Urinary bladder (tissue), 4 donors: ENCODE measurements around the gene LRRC3. TPM values are rescaled to one million over a fixed set of nuclear protein-coding genes. Genes with fewer than 3 reads are reported as not detected.

ENCODE experiments used
- DNase-seq: peaks from one replicate; pipeline ENCODE4 v3.0.0-alpha.2; 2015; ENCODE audit errors: extremely low spot score
- H3K27ac ChIP-seq: one replicate; pipeline ENCODE4 v1.5.1; 2013; ENCODE audit warnings: low read depth, mild to moderate bottlenecking, moderate library complexity
- H3K36me3 ChIP-seq: one replicate; pipeline ENCODE4 v1.6.1; 2013; ENCODE audit warnings: mild to moderate bottlenecking, moderate library complexity; ENCODE audit not compliant: insufficient read depth
- H3K4me1 ChIP-seq: one replicate; pipeline ENCODE4 v1.6.1; 2013; ENCODE audit warnings: mild to moderate bottlenecking, moderate library complexity; ENCODE audit not compliant: insufficient read depth
- H3K4me3 ChIP-seq: one replicate; pipeline ENCODE4 v1.5.1; 2013; ENCODE audit warnings: low read depth, low read length
- WGBS: extraction: QIAGEN DNeasy Blood & Tissue Kit; methylation state at CpG from one replicate; pipeline ENCODE4 v1.1.7; 2013; 5-methylcytosine and 5-hydroxymethylcytosine counted together
- polyA plus RNA-seq: library from polyadenylated mRNA; stranded (reverse); fragments of 200-250 nt; gene quantifications from one replicate; pipeline ENCODE4 v1.2.3, GENCODE V29; 2013
- total RNA-seq: library from RNA; depleted of rRNA; stranded (reverse); fragments of >200 nt; gene quantifications from one replicate; pipeline ENCODE4 v1.2.3, GENCODE V29; 2014
- donor health status: healthy with polysubstance abuse.
- donor health status: healthy.

Gene LRRC3
- total and polyA plus RNA-seq, 2 donors = 1.5 to 4.1 TPM

- WGBS = 93% methylated on average over 8 of the region's 8 CpGs
- H3K4me3 ChIP-seq = no peak overlapping the region
- no peaks in the 10 kb centered on the region for H3K36me3 ChIP-seq
- DNase-seq = no peak
- no peaks in the 10 kb centered on the region for H3K4me1 ChIP-seq
- no peak overlapping the region for H3K27ac ChIP-seq
Observed at GRCh38 chr21:44418876-44419230, 36.5 kb upstream of the LRRC3 start.

DNA sequence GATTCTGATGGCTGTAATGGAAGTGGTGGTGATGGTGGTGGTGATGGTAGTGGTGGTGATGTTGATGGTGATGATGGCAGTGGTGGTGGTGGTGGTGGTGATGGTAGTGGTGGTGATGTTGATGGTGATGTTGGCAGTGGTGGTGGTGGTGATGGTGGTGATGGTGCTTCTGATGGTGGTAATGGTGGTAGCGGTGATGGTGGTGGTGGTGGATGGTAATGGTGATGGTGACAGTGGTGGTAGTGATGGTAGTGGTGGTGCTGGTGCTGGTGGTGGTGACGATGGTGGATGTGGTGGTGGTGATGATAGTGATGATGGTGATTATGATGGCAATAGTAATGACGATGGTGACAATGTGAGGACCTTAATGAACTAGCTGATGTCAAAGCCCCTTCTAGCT lies 35.6 kb upstream of the LRRC3 start:
- no peak overlapping the region for H3K27ac ChIP-seq
- no peaks in the 10 kb centered on the region for H3K36me3 ChIP-seq
- 98% methylated on average over 3 of the region's 3 CpGs for WGBS
- H3K4me3 ChIP-seq = no peak overlapping the region
- H3K4me1 ChIP-seq = no peaks in the 10 kb centered on the region
- no peak for DNase-seq

DNA sequence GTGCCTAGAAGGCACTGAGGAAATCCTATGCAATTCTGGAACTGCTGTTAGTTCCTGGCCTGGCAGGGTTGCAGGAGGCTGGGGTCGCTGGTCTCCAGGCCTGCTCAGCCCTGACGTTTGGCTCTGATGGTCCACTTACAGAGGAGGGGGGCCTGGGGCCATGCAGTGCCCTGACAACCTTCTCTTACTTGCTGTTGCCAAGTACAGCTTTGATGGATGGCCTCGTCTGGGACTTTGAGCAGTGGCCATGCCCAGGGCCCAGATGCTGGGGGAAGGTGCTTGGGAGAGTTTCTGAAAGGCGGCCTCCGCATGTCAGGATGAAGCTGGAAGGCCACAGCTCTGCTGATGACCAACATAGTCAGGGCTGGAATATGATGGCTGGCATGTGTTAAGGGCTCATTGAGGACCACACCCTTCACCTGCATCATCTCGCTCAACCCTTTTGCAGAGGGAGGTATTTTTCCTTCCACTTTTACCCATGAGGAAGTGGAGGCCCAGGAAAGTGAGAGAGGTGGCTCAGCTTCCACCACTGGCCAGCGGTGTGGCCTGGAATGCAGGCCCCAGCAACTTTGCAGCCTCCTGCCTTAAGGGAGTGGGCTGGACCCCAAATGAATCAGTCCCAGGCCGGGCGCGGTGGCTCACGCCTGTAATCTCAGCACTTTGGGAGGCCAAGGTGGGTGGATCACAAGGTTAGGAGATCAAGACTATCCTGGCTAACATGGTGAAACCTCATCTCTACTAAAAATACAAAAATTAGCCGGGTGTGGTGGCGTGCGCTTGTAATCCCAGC lies 34.7 kb upstream of the LRRC3 start:
- no peak for DNase-seq
- Histone ChIP-seq H3K4me1 (no peaks in the 10 kb centered on the region), H3K4me3 (no peak overlapping the region), H3K36me3 (no peaks in the 10 kb centered on the region), H3K27ac (no peak overlapping the region)
- 91% methylated on average over 14 of the region's 14 CpGs for WGBS

DNA sequence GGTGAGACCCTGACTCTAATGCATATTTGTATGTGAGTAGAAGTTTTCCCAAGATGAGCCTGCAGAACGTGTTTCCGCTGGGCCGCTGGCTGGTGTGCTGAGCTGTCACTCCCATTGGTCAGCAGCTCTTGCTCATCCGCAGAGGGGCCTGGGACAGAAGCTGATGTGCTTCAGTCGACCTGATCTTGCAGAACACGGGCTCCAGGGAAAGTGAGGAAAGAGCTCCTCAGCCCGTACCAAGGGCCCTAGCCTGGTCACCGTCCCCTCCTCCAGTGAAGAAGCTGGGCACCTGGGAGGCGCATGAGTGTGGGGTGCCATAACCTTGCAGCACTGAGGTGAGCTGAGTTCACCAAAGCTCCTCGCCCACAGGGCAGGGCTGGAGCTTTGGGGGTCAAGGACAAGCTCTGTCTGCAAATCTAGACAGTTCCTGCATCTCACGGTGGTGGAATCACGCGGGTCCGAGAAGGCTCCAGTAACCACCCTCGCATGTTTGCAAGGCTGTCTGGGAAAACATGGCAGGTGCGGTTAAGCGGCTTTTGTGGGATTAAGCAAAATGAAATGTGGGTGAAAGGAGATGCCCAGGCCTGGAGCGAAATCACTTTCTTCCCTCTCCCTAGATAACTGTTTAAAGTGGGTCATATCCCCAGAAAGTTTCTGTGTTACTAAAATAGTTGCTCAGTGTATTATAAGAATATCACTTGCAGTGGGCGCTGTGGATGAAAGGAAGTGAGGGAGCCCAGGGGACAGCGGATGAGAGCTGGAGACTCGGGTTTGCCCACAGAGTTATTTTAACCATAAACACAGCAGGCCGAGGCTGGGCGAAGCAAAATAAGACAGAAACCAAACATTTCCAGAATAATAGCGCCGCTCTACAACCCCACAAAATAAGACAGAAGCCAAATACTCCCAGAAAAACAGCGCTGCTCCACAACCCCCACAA lies 33.1 kb upstream of the LRRC3 start:
- H3K36me3 ChIP-seq = no peaks in the 10 kb centered on the region
- 81% methylated on average over 25 of the region's 26 CpGs for WGBS

DNA sequence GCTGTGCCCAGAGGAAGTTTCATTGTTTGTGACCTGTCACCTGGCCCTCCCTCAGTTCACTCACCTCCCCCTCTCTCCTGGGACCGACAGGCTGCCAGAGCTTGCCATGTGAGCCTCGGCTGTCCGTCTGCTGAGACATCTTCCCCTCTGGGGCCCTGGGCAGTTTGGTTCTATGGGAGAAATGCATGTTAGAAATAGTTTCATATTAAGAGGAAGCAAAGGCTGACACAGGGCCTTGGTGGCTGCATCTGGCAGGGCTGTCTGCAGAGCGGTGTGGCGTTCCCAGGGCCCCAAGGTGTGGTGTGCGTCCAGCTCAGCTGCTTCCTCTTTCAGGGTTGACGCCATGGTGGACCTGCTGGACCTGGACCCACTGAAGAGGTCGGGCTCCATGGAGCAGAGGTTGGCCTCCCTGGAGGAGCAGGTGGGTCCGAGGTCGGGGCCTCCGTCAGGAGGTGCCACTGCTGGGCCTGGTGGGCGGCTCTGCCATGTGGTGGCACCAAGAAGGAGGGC lies 31.9 kb upstream of the LRRC3 start:
- Histone ChIP-seq H3K27ac (no peak overlapping the region), H3K4me3 (no peak overlapping the region), H3K36me3 (no peaks in the 10 kb centered on the region), H3K4me1 (no peaks in the 10 kb centered on the region)
- WGBS = 80% methylated on average over 12 of the region's 12 CpGs
- no peak for DNase-seq

More for the DNA sequence above, 33.1 kb upstream of the LRRC3 start:
- Histone ChIP-seq H3K4me3 (no peak overlapping the region), H3K4me1 (no peaks in the 10 kb centered on the region), H3K27ac (no peak overlapping the region)
- DNase-seq = no peak

DNA sequence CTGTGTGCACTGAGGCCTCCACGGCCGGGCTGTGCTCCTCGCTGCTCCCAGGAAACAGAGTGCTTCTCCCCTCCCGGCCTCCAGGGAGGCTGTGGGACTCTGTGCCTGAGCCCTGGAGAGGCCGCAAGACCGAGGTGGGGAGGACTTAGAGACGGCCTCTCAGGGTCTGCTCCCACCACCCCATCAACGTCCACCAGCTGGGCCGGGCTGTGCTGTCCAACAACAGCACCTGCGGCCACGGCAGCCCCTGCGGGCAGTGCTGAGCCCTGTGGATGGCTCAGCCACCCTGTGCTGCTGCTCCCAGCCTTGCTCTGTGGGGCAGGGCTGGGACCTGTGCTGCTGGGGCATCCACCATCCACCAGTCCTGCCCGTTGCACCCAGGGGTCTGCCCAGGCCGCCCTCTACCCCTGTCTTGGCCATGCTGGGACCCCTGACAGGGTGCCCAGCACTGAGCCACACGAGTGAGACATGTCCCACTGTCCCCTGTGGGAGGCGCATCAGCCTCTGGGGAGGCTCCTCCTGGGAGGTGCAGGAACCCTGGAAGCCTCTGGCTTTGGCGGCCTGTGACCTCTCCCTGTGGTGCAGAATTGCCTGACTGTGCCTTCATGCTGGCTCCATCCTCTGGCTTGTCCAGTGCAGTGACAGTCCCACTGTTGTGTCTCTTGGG lies 31.2 kb upstream of the LRRC3 start:
- no peak for DNase-seq

GRCh38 chr21:44424608-44425306 lies 30.6 kb upstream of the LRRC3 start:
- Histone ChIP-seq H3K36me3 (no peaks in the 10 kb centered on the region), H3K4me1 (no peaks in the 10 kb centered on the region), H3K4me3 (no peak overlapping the region), H3K27ac (no peak overlapping the region)
- no peak for DNase-seq
- WGBS = 69% methylated on average over 30 of the region's 30 CpGs

More for the DNA sequence above, 31.2 kb upstream of the LRRC3 start:
- 78% methylated on average over 17 of the region's 17 CpGs for WGBS
- H3K4me1 ChIP-seq = no peaks in the 10 kb centered on the region
- H3K36me3 ChIP-seq = no peaks in the 10 kb centered on the region
- H3K27ac ChIP-seq = no peak overlapping the region
- no peak overlapping the region for H3K4me3 ChIP-seq

DNA sequence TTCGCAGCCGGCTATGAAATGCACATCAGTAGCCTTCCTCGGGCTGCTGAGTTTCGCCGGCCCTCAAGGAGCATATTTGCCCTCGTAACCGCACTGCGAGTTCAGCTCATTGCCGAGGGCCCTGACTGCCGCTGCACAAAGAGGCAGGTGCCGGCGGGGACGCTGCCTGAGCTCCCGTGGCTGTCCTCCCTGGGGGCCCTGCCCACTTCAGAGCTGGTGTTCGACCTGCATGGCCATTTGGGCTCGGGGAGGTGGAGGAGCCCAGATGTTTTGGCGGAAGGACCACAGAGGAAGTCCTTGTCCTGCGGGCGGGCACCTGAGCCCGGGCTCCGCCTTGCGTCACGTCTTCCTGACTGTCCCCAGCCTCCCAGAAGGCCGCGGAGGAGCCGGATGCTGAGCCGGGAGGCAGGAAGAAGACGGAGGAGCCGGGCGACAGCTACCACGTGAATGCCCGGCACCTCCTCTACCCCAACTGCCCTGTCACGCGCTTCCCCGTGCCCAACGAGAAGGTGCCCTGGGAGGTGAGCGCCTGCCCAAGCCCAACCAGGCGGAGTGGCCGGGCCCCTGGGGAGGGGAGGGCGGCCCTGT lies 29.9 kb upstream of the LRRC3 start:
- H3K36me3 ChIP-seq = no peaks in the 10 kb centered on the region
- no peaks in the 10 kb centered on the region for H3K4me1 ChIP-seq
- no peak overlapping the region for H3K27ac ChIP-seq
- DNase-seq = no peak
- WGBS = 66% methylated on average over 40 of the region's 40 CpGs
- H3K4me3 ChIP-seq = no peak overlapping the region

- no peaks in the 10 kb centered on the region for H3K4me1 ChIP-seq
- no peak overlapping the region for H3K27ac ChIP-seq
- WGBS = 76% methylated on average over 13 of the region's 13 CpGs
- H3K4me3 ChIP-seq = no peak overlapping the region
- DNase-seq = no peak
- H3K36me3 ChIP-seq = no peaks in the 10 kb centered on the region
Observed at GRCh38 chr21:44425895-44426662, 29.2 kb upstream of the LRRC3 start.

- 77% methylated on average over 21 of the region's 21 CpGs for WGBS
- Histone ChIP-seq H3K27ac (no peak overlapping the region), H3K4me1 (no peaks in the 10 kb centered on the region), H3K4me3 (no peak overlapping the region), H3K36me3 (no peaks in the 10 kb centered on the region)
- no peak for DNase-seq
Observed at GRCh38 chr21:44426663-44427191, 28.6 kb upstream of the LRRC3 start.

DNA sequence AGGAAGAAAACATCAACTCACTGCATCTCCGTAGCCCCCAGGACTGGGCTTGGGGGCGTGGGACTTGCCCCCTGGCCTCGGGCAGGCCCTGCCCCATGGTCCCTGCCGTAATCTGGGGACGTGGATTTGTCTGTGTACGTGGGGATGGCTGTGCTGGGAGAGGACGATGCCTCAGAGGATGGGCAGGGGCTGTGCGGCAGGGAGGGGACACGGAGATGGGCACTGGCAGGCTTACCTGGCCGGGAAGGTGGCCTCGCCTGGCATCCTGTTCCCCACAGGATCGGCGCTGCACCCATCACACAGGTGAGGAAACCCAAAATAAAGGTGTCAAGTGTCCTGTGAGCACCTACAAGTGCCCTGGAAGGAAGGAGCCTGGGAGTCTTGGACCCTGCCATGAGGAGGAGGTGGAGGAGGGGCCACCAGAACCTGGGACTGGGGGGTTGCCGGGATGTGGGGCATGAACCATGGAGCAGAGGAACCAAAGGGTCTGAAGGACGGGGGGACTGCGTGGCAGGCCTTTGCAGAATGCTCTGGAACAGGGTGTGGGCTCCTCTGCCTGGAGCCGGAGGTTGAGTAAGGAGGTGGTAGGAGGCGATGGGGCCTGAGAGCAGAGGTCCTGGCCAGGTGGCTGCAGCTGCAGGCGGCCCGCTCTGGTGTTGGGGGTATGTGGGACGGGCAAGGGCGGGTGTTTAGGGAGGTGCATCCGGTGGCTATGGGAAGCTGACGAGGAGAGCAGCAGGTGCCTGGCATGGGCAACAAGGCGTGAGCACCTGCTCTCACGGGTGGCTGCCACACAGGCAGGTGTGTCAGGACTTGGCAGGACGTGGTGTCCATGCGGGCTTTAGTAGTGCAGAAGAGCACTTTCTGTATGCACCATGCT lies 27.8 kb upstream of the LRRC3 start:
- DNase-seq = no peak
- 87% methylated on average over 28 of the region's 28 CpGs for WGBS
- Histone ChIP-seq H3K27ac (no peak overlapping the region), H3K36me3 (no peaks in the 10 kb centered on the region), H3K4me1 (no peaks in the 10 kb centered on the region), H3K4me3 (no peak overlapping the region)
